Stimulated activated effector memory CD8-positive, alpha-beta T cell treated with anti-CD3 and anti-CD28 coated beads, Interleukin-12 subunit alpha, Interleukin-12 subunit beta, amount 100 ng/mL, for 72 hours (primary cell): ENCODE data around the gene TREML2.
"Not testable (repeated sequence)": the region's sequence is repeated elsewhere in the genome, so short reads cannot be mapped to it uniquely, and the experiment has no call there.

Experiments used
- ATAC-seq: fragments of 150-1000 bp; cut with Tn5 transposase; 2 replicates; pipeline ENCODE4 v1.10.0; 2021
- DNase-seq, 2 donors: peaks; one replicate each; pipeline ENCODE4 v3.0.0; 2021 to 2022; ENCODE audit warnings: low spot score in 2 of 2
- H3K27ac Mint-ChIP-seq: one replicate; pipeline ENCODE4 v1.8.0; 2022; ENCODE audit warnings: mild to moderate bottlenecking, mixed read lengths
- H3K36me3 Mint-ChIP-seq: one replicate; pipeline ENCODE4 v1.8.0; 2022; ENCODE audit warnings: mild to moderate bottlenecking, mixed read lengths
- H3K4me1 Mint-ChIP-seq: one replicate; pipeline ENCODE4 v1.8.0; 2022; ENCODE audit warnings: mixed read lengths
- H3K4me3 Mint-ChIP-seq: one replicate; pipeline ENCODE4 v1.8.0; 2022; ENCODE audit warnings: mild to moderate bottlenecking, mixed read lengths
- H3K9me3 Mint-ChIP-seq: one replicate; pipeline ENCODE4 v1.8.0; 2022; ENCODE audit warnings: mixed read lengths

The TREML2 gene, protein sequence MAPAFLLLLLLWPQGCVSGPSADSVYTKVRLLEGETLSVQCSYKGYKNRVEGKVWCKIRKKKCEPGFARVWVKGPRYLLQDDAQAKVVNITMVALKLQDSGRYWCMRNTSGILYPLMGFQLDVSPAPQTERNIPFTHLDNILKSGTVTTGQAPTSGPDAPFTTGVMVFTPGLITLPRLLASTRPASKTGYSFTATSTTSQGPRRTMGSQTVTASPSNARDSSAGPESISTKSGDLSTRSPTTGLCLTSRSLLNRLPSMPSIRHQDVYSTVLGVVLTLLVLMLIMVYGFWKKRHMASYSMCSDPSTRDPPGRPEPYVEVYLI

GRCh38 chr6:41200901-41201763 is at the start of gene TREML2:
Gene TREML2 (minus strand): TSS chr6:41201149. CDS start chr6:41201008, 141 bp downstream.
- H3K4me3 Mint-ChIP-seq: peak within 1 kb of the TSS; percentile 53
- peak within 1 kb of the TSS; percentile 95 for H3K27ac Mint-ChIP-seq
- ATAC-seq: peak; percentile 1
- H3K36me3 Mint-ChIP-seq: no peaks in the 10 kb centered on the region
- DNase-seq: peak in 1 of 2 donors; percentile 77
- H3K4me1 Mint-ChIP-seq: peaks cover 55% of the 10 kb centered on the region
- H3K9me3 Mint-ChIP-seq: no peaks in the 10 kb centered on the region

- DNase-seq: no peak
- no peak overlapping the region for H3K27ac Mint-ChIP-seq
- peak; percentile 69 for ATAC-seq
- H3K9me3 Mint-ChIP-seq: no peaks in the 10 kb centered on the region
- peaks cover 13% of the 10 kb centered on the region for H3K4me1 Mint-ChIP-seq
- H3K4me3 Mint-ChIP-seq: no peak overlapping the region
- H3K36me3 Mint-ChIP-seq: no peaks in the 10 kb centered on the region
Observed at GRCh38 chr6:41247882-41248705, 47.1 kb upstream of the TREML2 start.

DNA sequence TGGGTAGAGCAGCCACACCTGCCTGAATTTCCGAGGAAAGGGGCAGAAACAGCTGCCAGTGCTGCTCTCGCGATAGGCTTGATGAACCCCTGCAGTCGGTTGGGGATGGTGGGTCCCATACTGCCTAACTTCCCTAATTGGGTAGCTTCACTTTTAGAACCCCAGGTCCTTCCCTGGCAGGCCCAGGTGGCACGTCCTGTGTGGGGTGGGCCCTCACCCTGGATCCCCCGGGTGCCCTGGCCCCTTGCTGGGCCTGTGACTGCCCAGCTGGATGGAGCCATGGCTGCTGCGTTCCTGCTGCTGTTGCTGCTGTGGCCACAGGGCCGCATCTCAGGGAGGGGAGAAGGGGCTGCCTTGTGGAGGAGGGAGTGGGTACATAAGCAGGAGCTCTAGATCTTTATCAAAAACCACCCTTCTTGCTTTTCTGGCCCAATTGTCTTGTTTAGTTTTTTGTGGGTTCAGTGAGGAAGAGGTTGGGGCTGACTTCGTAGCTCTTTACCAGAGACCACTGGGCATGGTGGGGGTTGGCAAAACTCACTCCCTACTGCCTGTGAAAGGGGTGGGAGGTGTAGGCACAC is 46.4 kb upstream of the TREML2 start:
- no peaks in the 10 kb centered on the region for H3K9me3 Mint-ChIP-seq
- peaks cover 13% of the 10 kb centered on the region for H3K4me1 Mint-ChIP-seq
- H3K27ac Mint-ChIP-seq: no peak overlapping the region
- H3K36me3 Mint-ChIP-seq: no peaks in the 10 kb centered on the region
- DNase-seq: no peak
- ATAC-seq: no peak
- no peak overlapping the region for H3K4me3 Mint-ChIP-seq

DNA sequence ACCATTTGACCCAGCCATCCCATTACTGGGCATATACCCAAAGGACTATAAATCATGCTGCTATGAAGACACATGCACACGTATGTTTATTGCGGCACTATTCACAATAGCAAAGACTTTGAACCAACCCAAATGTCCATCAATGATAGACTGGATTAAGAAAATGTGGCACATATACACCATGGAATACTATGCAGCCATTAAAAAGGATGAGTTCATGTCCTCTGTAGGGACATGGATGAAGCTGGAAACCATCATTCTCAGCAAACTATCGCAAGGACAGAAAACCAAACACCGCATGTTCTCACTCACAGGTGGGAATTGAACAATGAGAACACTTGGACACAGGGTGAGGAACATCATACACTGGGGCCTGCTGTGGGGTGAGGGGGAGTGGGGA is 45.6 kb upstream of the TREML2 start:
- not testable (repeated sequence) for H3K27ac Mint-ChIP-seq, H3K9me3 Mint-ChIP-seq, DNase-seq, ATAC-seq, H3K36me3 Mint-ChIP-seq, H3K4me3 Mint-ChIP-seq
- H3K4me1 Mint-ChIP-seq: peaks cover 13% of the 10 kb centered on the region

- H3K4me1 Mint-ChIP-seq: no peaks in the 10 kb centered on the region
- no peaks in the 10 kb centered on the region for H3K36me3 Mint-ChIP-seq
- DNase-seq (no peak), ATAC-seq (no peak)
- H3K27ac Mint-ChIP-seq: no peak overlapping the region
- no peaks in the 10 kb centered on the region for H3K9me3 Mint-ChIP-seq
- no peak overlapping the region for H3K4me3 Mint-ChIP-seq
Observed at GRCh38 chr6:41239467-41240159, 38.7 kb upstream of the TREML2 start.

DNA sequence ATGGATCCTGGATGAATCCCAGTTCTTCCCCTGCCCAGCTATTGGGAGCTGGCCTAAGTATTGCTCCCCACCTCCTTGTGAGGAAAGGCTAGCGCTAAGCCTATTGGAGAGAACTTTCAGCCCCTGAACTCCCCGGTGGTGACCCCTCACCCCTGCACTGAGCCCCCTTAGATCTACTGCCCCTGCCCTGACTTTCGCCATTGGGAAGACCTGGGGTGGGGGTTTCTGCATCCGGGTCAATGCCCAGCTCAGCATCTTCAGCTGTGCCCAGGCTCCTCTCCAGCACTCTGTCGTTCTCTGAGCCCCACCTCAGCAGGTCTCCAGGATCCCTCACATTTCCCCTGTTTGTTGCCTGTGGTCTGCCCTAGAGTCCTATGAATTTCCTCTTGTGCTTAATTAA is 36.2 kb upstream of the TREML2 start:
- ATAC-seq: no peak
- no peak for DNase-seq
- no peak overlapping the region for H3K4me3 Mint-ChIP-seq
- no peaks in the 10 kb centered on the region for H3K9me3 Mint-ChIP-seq
- H3K27ac Mint-ChIP-seq: no peak overlapping the region
- H3K36me3 Mint-ChIP-seq: no peaks in the 10 kb centered on the region
- no peaks in the 10 kb centered on the region for H3K4me1 Mint-ChIP-seq

DNA sequence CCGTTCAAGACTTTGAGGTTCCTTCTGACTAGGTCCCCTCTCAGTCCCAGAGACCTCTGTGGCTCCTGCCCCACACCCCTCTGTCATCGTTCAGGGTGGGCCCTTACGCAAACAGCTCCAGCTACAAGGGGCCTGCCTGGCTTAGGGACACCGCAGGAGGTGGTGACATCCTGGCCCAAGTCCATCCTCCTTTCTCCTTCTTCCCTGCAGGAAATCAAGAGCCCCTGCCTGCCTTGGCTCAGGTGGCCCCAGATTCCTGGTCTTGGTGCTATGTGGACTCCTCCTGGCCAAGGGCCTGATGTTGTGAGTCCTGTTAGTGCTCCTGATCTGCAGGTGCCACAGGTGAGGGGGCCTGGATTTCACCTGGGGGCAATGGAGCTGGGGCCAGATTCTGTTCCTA is 35.3 kb upstream of the TREML2 start:
- no peaks in the 10 kb centered on the region for H3K9me3 Mint-ChIP-seq
- H3K27ac Mint-ChIP-seq: peak overlapping the region; percentile 12
- no peaks in the 10 kb centered on the region for H3K36me3 Mint-ChIP-seq
- H3K4me1 Mint-ChIP-seq: no peaks in the 10 kb centered on the region
- no peak overlapping the region for H3K4me3 Mint-ChIP-seq
- DNase-seq (no peak), ATAC-seq (no peak)

GRCh38 chr6:41232667-41233066 is 31.7 kb upstream of the TREML2 start:
- Mint-ChIP-seq H3K27ac (no peak overlapping the region), H3K4me3 (no peak overlapping the region)
- no peak for ATAC-seq

GRCh38 chr6:41231246-41231645 is 30.3 kb upstream of the TREML2 start:
- no peak overlapping the region for H3K4me3 Mint-ChIP-seq
- H3K4me1 Mint-ChIP-seq: no peaks in the 10 kb centered on the region
- no peaks in the 10 kb centered on the region for H3K9me3 Mint-ChIP-seq
- ATAC-seq (no peak), DNase-seq (no peak)
- H3K36me3 Mint-ChIP-seq: no peaks in the 10 kb centered on the region
- H3K27ac Mint-ChIP-seq: no peak overlapping the region

More at GRCh38 chr6:41232667-41233066, 31.7 kb upstream of the TREML2 start:
- Mint-ChIP-seq H3K4me1 (no peaks in the 10 kb centered on the region), H3K36me3 (no peaks in the 10 kb centered on the region), H3K9me3 (no peaks in the 10 kb centered on the region)
- no peak for DNase-seq

DNA sequence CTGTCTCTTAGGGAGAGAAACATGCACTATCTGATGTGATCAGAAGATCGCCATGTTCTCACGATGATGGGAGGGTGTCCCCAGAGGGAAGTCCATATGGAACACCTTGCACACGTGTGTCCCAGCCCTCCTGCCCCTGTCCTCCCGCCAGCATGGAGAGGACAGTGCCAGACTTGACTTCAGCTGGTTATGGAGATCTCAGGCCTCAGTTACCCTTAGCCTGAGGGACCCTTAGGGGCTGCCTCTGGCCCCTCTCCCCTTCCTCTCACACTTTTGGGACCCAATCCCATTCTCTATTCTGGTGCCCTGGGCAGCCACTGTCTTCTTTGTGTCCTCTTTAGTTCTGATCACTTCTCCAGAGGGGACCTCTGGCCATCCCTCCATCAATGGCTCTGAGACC is 28.8 kb upstream of the TREML2 start:
- ATAC-seq (no peak), DNase-seq (no peak)
- Mint-ChIP-seq H3K4me3 (no peak overlapping the region), H3K9me3 (no peaks in the 10 kb centered on the region), H3K36me3 (no peaks in the 10 kb centered on the region), H3K27ac (peak overlapping the region; percentile 24), H3K4me1 (no peaks in the 10 kb centered on the region)

GRCh38 chr6:41228616-41229015 is 27.7 kb upstream of the TREML2 start:
- H3K36me3 Mint-ChIP-seq: no peaks in the 10 kb centered on the region
- no peaks in the 10 kb centered on the region for H3K4me1 Mint-ChIP-seq
- ATAC-seq (no peak), DNase-seq (no peak)
- H3K4me3 Mint-ChIP-seq: no peak overlapping the region
- H3K27ac Mint-ChIP-seq: peak overlapping the region; percentile 24
- H3K9me3 Mint-ChIP-seq: no peaks in the 10 kb centered on the region

DNA sequence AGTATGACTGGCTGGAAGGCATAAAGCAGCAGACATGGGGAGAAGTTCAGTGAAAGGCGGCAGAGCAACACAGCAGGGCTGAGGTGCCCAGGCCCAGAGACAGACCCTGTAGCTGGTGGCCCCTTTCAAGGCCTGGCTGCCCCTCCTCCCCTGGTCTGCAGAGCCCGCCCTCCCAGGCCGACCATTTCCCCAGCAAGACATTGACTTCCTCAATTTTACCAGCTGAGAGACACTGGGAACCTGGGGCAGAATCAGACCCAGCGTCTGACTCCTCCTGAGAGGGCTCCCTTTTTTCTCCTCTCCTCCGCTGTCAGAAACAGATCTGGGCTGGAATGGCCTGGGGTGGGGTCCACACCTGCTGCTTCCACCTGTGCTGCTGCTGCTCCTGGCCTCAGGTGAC is 27.1 kb upstream of the TREML2 start, which contains the start of gene TREML4:
TREML4 (plus strand) TSS at position 254 of the 400 bp plus-strand sequence; CDS start at position 333, 79 bp downstream.
- Mint-ChIP-seq H3K4me1 (no peaks in the 10 kb centered on the region), H3K4me3 (no peak within 1 kb of the TSS), H3K27ac (peak within 1 kb of the TSS; percentile 24), H3K36me3 (no peaks in the 10 kb centered on the region), H3K9me3 (no peaks in the 10 kb centered on the region)
- ATAC-seq: no peak
- no peak for DNase-seq

DNA sequence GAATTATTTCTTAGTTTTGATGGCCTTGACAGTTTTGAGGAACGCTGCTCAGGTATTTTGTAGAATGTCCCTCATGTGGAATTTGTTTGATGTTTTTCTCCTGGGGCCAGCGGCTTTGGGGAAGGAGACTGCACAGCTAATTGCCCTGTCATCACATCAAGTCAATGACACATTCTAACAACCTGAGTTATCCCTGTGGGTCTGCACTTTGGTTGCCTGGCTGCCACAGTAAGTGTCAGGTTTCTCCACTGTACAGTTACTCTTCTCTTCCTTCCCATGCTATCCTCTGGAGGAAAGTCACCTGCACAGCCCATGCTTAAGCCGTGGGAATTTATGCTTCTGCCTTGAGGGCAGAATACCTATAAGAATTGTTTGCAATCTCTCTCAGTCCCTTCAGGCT is 25.8 kb upstream of the TREML2 start:
- ATAC-seq (no peak), DNase-seq (no peak)
- no peaks in the 10 kb centered on the region for H3K9me3 Mint-ChIP-seq
- H3K36me3 Mint-ChIP-seq: no peaks in the 10 kb centered on the region
- H3K4me1 Mint-ChIP-seq: peaks cover 4% of the 10 kb centered on the region
- no peak overlapping the region for H3K27ac Mint-ChIP-seq
- no peak overlapping the region for H3K4me3 Mint-ChIP-seq

GRCh38 chr6:41224800-41225199 is 23.9 kb upstream of the TREML2 start:
- no peak for ATAC-seq
- H3K36me3 Mint-ChIP-seq: no peaks in the 10 kb centered on the region
- H3K27ac Mint-ChIP-seq: no peak overlapping the region
- peaks cover 5% of the 10 kb centered on the region for H3K4me1 Mint-ChIP-seq
- no peaks in the 10 kb centered on the region for H3K9me3 Mint-ChIP-seq
- H3K4me3 Mint-ChIP-seq: no peak overlapping the region
- DNase-seq: no peak
